Kidney (tissue), 14 donors: Measurements from ENCODE around the gene CXorf58. TPM values are rescaled to one million over a fixed set of nuclear protein-coding genes. Genes with fewer than 3 reads are reported as not detected.
A peak's percentile ranks its signal among the peaks of the same experiment; 100 is the strongest.

Experiments
- DNase-seq, 5 donors: peaks; one replicate each; pipeline ENCODE4 v3.0.0-alpha.2; 2013 to 2020
- FAIRE-seq: peaks from 2 replicates; lab custom pipeline; 2012; peaks lifted over from hg19 to GRCh38; lab: Jason Lieb, UNC
- H3K27ac ChIP-seq, 2 donors: one replicate each; pipeline ENCODE4 v1.7.0; 2013; ENCODE audit warnings: low read depth in 2 of 2, low read length in 2 of 2, inconsistent platforms in 1 of 2
- H3K27me3 ChIP-seq: one replicate; pipeline ENCODE4 v1.7.1; 2013; ENCODE audit warnings: low read length, inconsistent platforms; ENCODE audit not compliant: control insufficient read depth, insufficient read depth
- H3K36me3 ChIP-seq, 3 donors: one replicate each; pipeline versions ENCODE4 v1.7.0 to v1.7.1; 2013; ENCODE audit warnings: low read length in 3 of 3, control low read depth in 1 of 3, inconsistent platforms in 1 of 3; ENCODE audit not compliant: insufficient read depth in 3 of 3, control insufficient read depth in 2 of 3
- H3K4me1 ChIP-seq, 3 donors: one replicate each; pipeline versions ENCODE4 v1.7.0 to v1.7.1; 2013; ENCODE audit warnings: low read length in 3 of 3, inconsistent platforms in 1 of 3, low read depth in 1 of 3; ENCODE audit not compliant: control insufficient read depth in 2 of 3, insufficient read depth in 2 of 3
- H3K4me3 ChIP-seq, 3 donors: one replicate each; pipeline versions ENCODE4 v1.7.0 to v1.8.1; 2013; ENCODE audit warnings: low read length in 3 of 3, control low read depth in 1 of 3, inconsistent platforms in 1 of 3
- H3K9ac ChIP-seq, 3 donors: one replicate each; pipeline versions ENCODE4 v1.7.0 to v1.7.1; 2013; ENCODE audit warnings: low read length in 3 of 3, control low read depth in 1 of 3, inconsistent platforms in 1 of 3
- H3K9me3 ChIP-seq, 3 donors: one replicate each; pipeline versions ENCODE4 v1.7.0 to v1.7.1; 2013; ENCODE audit warnings: low read length in 3 of 3, control low read depth in 1 of 3, inconsistent platforms in 1 of 3; ENCODE audit not compliant: control insufficient read depth in 2 of 3, insufficient read depth in 1 of 3
- intact Hi-C: fragments of 100-400 bp; cut with DNase I; formaldehyde crosslinking; loops from one replicate; pipeline ENCODE4 v1.11.1; 2022
- polyA plus RNA-seq: library from polyadenylated mRNA; stranded (reverse); fragments of 350-450 nt; fragmentation: Illumina TruSeq; extraction: RNeasy Lipid Tissue Mini Kit (QIAGEN cat#74804); gene quantifications from one replicate; pipeline ENCODE4 v1.2.3, GENCODE V29; 2014; ENCODE audit warnings: low read depth, low replicate concordance; ENCODE audit not compliant: insufficient read depth
- total RNA-seq: library from RNA; stranded (reverse); fragmentation: NEBNext Ultra II Directional; extraction: Animal tissue kit (Norgen Biotek cat#: 25700); gene quantifications from one replicate; pipeline ENCODE4 v1.2.1, GENCODE V29; 2021
- TF ChIP-seq, protein P1 (sequence below): IDR thresholded peaks from 3 replicates; pipeline ENCODE4 v1.5.1; 2012; ENCODE audit warnings: mild to moderate bottlenecking, moderate library complexity, borderline replicate concordance; ENCODE audit not compliant: insufficient read depth; ENCODE audit errors: extremely low read depth
- donor health status: control.
- donor health status: control.
- donor health status: control.
- donor health status: control.
- donor health status: control.
- donor health status: DM: yes; HTN: yes; CAD: no.
- donor health status: Normal renal cell carcinoma (clear cell type).

The CXorf58 gene
- total and polyA plus RNA-seq, 2 donors from 2014 or later, result 0.37 TPM; not detected in 1

DNA sequence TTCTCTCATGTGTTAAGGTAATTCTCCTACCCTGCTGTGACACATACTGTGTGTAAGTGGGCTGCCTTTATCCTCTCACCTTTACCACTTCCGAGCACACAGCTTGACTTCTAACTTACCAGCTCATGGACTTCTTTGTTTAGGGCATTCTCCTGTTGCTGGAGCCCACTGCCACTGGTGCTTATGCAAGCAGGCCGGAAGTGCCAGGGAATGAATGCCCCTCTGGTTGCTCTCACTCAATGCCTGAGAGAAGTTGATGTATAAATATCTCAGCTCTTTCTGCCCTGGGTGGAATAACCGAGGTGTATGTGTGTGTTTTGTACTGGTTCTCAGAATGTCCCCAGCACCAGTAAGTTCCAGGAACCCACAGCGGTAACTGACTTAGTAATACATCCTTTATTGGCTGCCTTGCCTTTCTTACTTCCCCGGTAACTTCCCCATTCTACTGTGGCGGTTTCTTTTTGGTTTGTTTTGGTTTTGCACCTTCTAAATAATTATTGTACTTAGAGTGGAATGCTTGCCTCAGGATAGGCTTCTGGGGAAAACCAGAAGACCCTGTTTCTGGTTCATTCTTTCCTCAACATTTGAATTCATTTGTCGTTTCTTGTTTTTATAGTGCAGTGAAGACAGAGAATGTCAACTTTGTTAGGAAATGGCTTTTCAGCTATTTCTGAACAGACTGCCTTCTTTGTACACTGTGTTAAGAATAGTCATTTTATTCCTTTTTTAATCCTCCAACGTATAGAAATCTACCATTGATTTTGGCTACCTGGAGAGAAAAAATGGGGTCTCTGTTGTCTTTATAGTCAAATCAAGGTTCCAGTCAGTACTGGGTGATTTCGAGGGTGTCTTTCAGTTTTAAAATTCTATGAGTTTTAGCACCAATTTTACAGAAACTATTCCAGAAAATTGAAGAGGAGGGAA lies 45.4 kb downstream of the CXorf58 start:
- H3K36me3 ChIP-seq, result no peaks in the 10 kb centered on the region
- FAIRE-seq, result no peak
- no peak overlapping the region for H3K9ac ChIP-seq
- H3K9me3 ChIP-seq, result no peaks in the 10 kb centered on the region
- H3K4me3 ChIP-seq, result no peak overlapping the region
- DNase-seq, result peak in 1 of 5 donors; percentile 7
- TF ChIP-seq, protein P1, sequence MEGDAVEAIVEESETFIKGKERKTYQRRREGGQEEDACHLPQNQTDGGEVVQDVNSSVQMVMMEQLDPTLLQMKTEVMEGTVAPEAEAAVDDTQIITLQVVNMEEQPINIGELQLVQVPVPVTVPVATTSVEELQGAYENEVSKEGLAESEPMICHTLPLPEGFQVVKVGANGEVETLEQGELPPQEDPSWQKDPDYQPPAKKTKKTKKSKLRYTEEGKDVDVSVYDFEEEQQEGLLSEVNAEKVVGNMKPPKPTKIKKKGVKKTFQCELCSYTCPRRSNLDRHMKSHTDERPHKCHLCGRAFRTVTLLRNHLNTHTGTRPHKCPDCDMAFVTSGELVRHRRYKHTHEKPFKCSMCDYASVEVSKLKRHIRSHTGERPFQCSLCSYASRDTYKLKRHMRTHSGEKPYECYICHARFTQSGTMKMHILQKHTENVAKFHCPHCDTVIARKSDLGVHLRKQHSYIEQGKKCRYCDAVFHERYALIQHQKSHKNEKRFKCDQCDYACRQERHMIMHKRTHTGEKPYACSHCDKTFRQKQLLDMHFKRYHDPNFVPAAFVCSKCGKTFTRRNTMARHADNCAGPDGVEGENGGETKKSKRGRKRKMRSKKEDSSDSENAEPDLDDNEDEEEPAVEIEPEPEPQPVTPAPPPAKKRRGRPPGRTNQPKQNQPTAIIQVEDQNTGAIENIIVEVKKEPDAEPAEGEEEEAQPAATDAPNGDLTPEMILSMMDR, result no peak
- no peaks in the 10 kb centered on the region for H3K27me3 ChIP-seq
- intact Hi-C loops, result no loop called here
- H3K4me1 ChIP-seq, result no peaks in the 10 kb centered on the region
- H3K27ac ChIP-seq, result no peak overlapping the region

DNA sequence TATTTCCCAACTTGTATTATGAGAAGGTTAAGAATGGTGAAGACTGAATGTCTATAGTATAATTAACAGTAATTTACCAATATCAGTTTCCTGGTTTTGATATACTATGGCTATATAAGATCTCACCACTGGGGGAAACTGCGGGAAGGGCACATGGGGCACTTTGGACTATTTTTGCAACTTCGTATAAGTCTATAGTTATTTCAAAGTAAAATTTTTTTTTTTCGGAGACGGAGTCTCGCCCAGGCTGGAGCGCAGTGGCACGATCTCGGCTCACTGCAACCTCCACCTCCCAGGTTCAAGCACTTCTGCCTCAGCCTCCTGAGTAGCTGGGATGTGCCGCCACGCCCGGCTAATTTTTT lies 46.1 kb downstream of the CXorf58 start:
- FAIRE-seq, result no peak
- no peaks in the 10 kb centered on the region for H3K9me3 ChIP-seq
- H3K36me3 ChIP-seq, result no peaks in the 10 kb centered on the region
- no peak overlapping the region for H3K27ac ChIP-seq
- DNase-seq, result no peak
- H3K27me3 ChIP-seq, result no peaks in the 10 kb centered on the region
- no peaks in the 10 kb centered on the region for H3K4me1 ChIP-seq
- H3K9ac ChIP-seq, result no peak overlapping the region
- TF ChIP-seq, protein P1, result no peak
- intact Hi-C loops, result no loop called here
- no peak overlapping the region for H3K4me3 ChIP-seq

DNA sequence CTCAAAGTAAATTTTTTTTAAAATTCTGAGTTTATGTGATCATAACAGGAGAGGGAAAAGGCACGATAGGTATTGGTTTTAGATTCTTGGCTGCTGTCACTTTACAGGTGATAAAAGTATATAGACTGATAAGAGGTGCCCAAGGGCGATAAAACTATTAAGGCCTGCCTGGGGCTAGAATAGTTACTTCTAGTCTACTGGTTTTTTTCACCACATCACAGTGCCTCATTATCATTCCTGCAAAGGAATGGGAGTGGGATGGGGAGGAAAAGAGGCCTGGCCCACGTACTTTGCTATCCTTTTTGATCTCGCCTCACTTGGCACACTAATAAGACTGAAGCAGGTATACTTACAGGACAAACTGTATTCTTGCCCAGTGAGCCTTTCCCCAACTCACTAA lies 46.6 kb downstream of the CXorf58 start:
- H3K9ac ChIP-seq, result no peak overlapping the region
- intact Hi-C loops, result no loop called here
- H3K9me3 ChIP-seq, result no peaks in the 10 kb centered on the region
- H3K27me3 ChIP-seq, result no peaks in the 10 kb centered on the region
- no peaks in the 10 kb centered on the region for H3K4me1 ChIP-seq
- FAIRE-seq (no peak), DNase-seq (no peak)
- H3K4me3 ChIP-seq, result no peak overlapping the region
- no peak overlapping the region for H3K27ac ChIP-seq
- TF ChIP-seq, protein P1, result no peak
- no peaks in the 10 kb centered on the region for H3K36me3 ChIP-seq
